ENCODE data around the gene RBM34. TPM values are rescaled to one million over a fixed set of nuclear protein-coding genes. Genes with fewer than 3 reads are reported as not detected.

Gene RBM34
- total and polyA plus RNA-seq, 7 donors: 36.8 to 144 (median 76.3) TPM

Other genes starting within 250 kb of the RBM34 start
- gene TOMM20, start 32.4 kb downstream of the RBM34 start, total RNA-seq: 10 to 100 TPM; 56.3 to 88.7 (median 66.9) TPM
- 10 to 100 TPM; 44.7 to 90.9 (median 77.0) TPM for gene TOMM20, start 32.4 kb downstream of the RBM34 start, polyA plus RNA-seq
- gene ARID4B, start 166.9 kb upstream of the RBM34 start, total RNA-seq: 10 to 100 TPM; 12.8 to 16.0 (median 14.6) TPM
- 10 to 100 TPM in 1 of 3 donors, 1 to 10 TPM in 2; 2.9 to 13.7 (median 8.8) TPM for gene ARID4B, start 166.9 kb upstream of the RBM34 start, polyA plus RNA-seq
- 10 to 100 TPM; 21.1 to 39.5 (median 28.9) TPM for gene GGPS1, start 167.3 kb upstream of the RBM34 start, total RNA-seq
- gene GGPS1, start 167.3 kb upstream of the RBM34 start, polyA plus RNA-seq: 10 to 100 TPM; 17.9 to 49.5 (median 34.0) TPM
- 10 to 100 TPM; 20.6 to 26.8 (median 24.1) TPM for gene TBCE, start 206.2 kb upstream of the RBM34 start, total RNA-seq
- gene TBCE, start 206.2 kb upstream of the RBM34 start, polyA plus RNA-seq: 10 to 100 TPM; 32.7 to 41.5 (median 34.8) TPM